GM12872 (cell line): ENCODE data around the gene INF2.

Experiments
- CTCF ChIP-seq: IDR thresholded peaks from 3 replicates; pipeline ENCODE4 v1.5.1; 2011; ENCODE audit warnings: low read depth, mild to moderate bottlenecking, low read length, moderate library complexity; ENCODE audit not compliant: insufficient read depth

INF2 gene

GRCh38 chr14:104688505-104689108 lies 811 bp upstream of the INF2 start:
- TF ChIP-seq CTCF: no peak

GRCh38 chr14:104689881-104690711 lies 678 bp downstream of the INF2 start:
- no peak for TF ChIP-seq CTCF

- no peak for TF ChIP-seq CTCF
These were observed 1.5 kb downstream of the INF2 start for GRCh38 chr14:104690861-104691455.

GRCh38 chr14:104691546-104692260 lies 2.3 kb downstream of the INF2 start:
- TF ChIP-seq CTCF: no peak

GRCh38 chr14:104692261-104692938 lies 3.0 kb downstream of the INF2 start:
- no peak for TF ChIP-seq CTCF

- no peak for TF ChIP-seq CTCF
These were observed 3.5 kb downstream of the INF2 start for GRCh38 chr14:104692939-104693315.
